ENCODE data around the gene NOG. TPM values are rescaled to one million over a fixed set of nuclear protein-coding genes. Genes with fewer than 3 reads are reported as not detected.

Gene NOG
- total RNA-seq, 1 experiment from 2014 or later = 0.73 TPM

DNA sequence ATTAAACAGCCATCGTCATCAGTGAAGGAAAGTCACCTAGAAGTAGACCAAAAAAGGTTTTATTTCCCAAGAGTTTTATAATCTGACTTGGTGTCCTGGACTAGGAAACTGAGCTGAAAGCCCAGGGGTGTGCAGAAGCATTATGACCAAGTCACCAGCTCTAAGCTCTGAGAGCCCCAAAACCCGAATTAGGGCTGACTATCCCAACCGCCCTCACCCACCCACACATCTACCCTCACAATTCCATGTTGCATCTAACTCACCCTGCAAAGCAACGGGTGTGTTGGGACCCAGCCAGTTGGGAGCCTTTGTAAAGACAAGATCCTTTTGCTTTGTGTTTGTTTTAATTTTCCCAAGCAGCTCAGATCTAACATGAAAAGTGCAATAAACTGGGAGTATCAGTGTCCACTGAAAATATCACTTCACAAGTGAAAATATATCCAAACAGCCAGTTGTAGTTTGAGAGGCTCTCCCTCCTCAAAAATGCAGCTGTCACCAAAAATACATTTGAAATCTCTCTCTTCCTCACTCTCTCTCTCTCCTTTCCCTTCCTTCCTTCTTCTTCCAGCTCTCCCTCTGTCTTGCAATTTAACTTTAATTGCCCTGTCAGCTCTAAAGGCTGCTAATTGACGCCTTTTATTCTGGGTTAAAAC is 16.2 kb upstream of the NOG start:
- H3K27me3 Mint-ChIP-seq (ENCODE audit: unreplicated experiment) = peaks cover 31% of the 10 kb centered on the region
- no TSS peak for BruUV-seq (replicated peaks)
- TF ChIP-seq, protein P1, sequence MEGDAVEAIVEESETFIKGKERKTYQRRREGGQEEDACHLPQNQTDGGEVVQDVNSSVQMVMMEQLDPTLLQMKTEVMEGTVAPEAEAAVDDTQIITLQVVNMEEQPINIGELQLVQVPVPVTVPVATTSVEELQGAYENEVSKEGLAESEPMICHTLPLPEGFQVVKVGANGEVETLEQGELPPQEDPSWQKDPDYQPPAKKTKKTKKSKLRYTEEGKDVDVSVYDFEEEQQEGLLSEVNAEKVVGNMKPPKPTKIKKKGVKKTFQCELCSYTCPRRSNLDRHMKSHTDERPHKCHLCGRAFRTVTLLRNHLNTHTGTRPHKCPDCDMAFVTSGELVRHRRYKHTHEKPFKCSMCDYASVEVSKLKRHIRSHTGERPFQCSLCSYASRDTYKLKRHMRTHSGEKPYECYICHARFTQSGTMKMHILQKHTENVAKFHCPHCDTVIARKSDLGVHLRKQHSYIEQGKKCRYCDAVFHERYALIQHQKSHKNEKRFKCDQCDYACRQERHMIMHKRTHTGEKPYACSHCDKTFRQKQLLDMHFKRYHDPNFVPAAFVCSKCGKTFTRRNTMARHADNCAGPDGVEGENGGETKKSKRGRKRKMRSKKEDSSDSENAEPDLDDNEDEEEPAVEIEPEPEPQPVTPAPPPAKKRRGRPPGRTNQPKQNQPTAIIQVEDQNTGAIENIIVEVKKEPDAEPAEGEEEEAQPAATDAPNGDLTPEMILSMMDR (IDR thresholded peaks at IDR 0.05; ENCODE audit: unreplicated experiment) = no peak
- DNase-seq = no peak
- no peaks in the 10 kb centered on the region for H3K4me1 Mint-ChIP-seq (ENCODE audit: low read depth, unreplicated experiment)
- no peaks in the 10 kb centered on the region for H3K36me3 Mint-ChIP-seq (ENCODE audit: insufficient read depth, unreplicated experiment)
- H3K4me3 Mint-ChIP-seq (ENCODE audit: low read depth, unreplicated experiment) = no peak overlapping the region
- no peaks in the 10 kb centered on the region for H3K9me3 Mint-ChIP-seq (ENCODE audit: low read depth, unreplicated experiment)
- intact Hi-C loops (cut with micrococcal nuclease; ENCODE audit: unreplicated experiment) = no loop called here
- no peak overlapping the region for H3K27ac Mint-ChIP-seq (ENCODE audit: unreplicated experiment)
- CTCF ChIA-PET = no interaction called here

DNA sequence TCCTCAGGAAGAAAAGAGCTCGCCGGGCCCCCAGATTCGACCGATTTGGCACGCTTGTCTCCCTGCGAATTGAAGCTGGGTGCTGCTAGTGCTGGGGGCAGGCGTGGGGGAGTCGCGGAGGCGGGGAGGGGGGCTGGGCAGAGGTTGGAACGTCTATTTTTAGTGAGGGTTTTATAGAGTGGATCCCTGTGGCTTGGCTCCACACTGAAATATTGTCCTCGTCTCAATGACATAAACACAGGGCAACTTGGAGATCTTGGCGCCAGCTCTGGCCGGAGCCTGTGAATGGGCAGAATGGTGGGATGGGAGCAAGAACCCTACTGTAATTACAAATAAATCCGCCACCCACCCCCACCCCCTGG is 15.7 kb upstream of the NOG start:
- no peak overlapping the region for H3K4me3 Mint-ChIP-seq (ENCODE audit: low read depth, unreplicated experiment)
- intact Hi-C loops (cut with micrococcal nuclease; ENCODE audit: unreplicated experiment) = no loop called here
- no peaks in the 10 kb centered on the region for H3K4me1 Mint-ChIP-seq (ENCODE audit: low read depth, unreplicated experiment)
- no peak for DNase-seq
- TF ChIP-seq, protein P1 (IDR thresholded peaks at IDR 0.05; ENCODE audit: unreplicated experiment) = no peak
- peaks cover 34% of the 10 kb centered on the region for H3K27me3 Mint-ChIP-seq (ENCODE audit: unreplicated experiment)
- no TSS peak for BruUV-seq (replicated peaks)
- H3K9me3 Mint-ChIP-seq (ENCODE audit: low read depth, unreplicated experiment) = no peaks in the 10 kb centered on the region
- CTCF ChIA-PET = interaction anchor here (0.7 kb wide), 1 partner anchor 1671 kb away, joined by 4 read pairs; no protein-coding TSS in a partner anchor
- no peak overlapping the region for H3K27ac Mint-ChIP-seq (ENCODE audit: unreplicated experiment)
- no peaks in the 10 kb centered on the region for H3K36me3 Mint-ChIP-seq (ENCODE audit: insufficient read depth, unreplicated experiment)

DNA sequence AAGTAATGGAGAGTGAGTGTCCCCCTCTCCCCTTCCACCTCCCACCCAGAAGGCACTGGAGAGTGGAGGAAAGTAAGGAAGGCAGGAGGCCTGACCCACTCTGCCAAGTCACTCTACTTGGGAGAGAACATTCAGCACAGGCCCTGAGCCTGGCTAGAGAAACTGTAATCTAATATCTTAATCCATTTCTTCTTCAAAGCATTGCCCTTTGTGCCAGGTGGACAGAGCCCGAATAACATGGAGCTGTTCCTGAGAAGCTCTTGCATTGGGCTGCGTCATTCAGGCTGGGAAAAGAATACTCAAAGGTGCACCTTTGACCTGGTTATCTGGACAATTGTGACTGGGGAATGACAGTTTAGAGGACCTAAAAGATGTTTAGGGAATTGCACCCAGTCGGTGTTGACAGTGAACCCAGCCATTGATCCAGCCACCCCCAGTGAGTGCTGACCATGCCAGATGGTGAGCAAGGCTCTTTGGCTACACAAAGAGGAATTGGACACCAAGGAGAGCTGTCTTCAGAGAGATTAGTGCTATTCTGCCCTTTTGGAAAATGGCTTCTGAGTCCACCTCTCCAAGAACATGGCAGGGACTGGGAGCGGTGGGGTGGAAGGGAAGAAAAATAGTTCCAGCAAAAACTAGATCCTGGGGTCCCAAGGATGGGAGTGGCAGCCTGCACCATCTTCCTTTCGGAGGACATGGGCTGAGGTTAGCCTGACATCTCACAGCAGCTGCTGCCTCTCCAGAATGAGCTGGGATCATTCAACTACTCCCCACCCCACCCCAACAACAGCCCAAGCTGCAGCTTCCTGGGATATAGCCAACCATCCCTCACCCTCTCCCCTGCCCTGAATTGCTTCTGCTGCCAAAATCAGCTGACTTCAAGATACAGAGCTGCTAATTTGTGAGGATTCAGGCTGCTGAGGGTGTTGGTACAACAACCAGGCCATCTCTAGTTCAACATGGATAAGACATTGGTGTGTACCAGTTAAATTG is 11.6 kb upstream of the NOG start:
- TF ChIP-seq, protein P1 (IDR thresholded peaks at IDR 0.05; ENCODE audit: unreplicated experiment) = no peak
- intact Hi-C loops (cut with micrococcal nuclease; ENCODE audit: unreplicated experiment) = no loop called here
- Mint-ChIP-seq H3K4me1 (ENCODE audit: low read depth, unreplicated experiment) (no peaks in the 10 kb centered on the region), H3K27me3 (ENCODE audit: unreplicated experiment) (peaks cover 66% of the 10 kb centered on the region), H3K27ac (ENCODE audit: unreplicated experiment) (no peak overlapping the region), H3K36me3 (ENCODE audit: insufficient read depth, unreplicated experiment) (no peaks in the 10 kb centered on the region), H3K4me3 (ENCODE audit: low read depth, unreplicated experiment) (no peak overlapping the region), H3K9me3 (ENCODE audit: low read depth, unreplicated experiment) (no peaks in the 10 kb centered on the region)
- BruUV-seq (replicated peaks) = no TSS peak
- no peak for DNase-seq
- CTCF ChIA-PET = no interaction called here

DNA sequence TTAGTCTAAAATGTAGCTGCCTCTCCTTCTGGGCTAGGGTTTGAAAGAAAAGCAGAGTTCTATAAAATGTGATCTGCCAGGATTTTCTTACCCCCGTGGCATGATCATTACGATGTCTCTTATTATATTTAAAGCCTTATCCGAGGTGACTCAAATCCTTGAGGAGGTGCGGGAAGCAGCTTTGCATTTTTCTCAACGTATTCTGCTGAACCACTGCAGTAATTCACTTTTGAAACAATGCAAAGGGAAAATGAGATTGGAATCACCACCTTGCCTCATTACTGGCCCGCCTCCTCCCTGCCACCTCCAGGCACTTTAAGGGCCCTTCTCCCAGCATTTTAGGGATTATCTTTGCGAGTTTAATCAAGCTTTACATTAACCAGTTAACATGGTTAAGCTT is 9.7 kb upstream of the NOG start:
- no TSS peak for BruUV-seq (replicated peaks)
- no peak overlapping the region for H3K4me3 Mint-ChIP-seq (ENCODE audit: low read depth, unreplicated experiment)
- H3K27ac Mint-ChIP-seq (ENCODE audit: unreplicated experiment) = no peak overlapping the region
- H3K36me3 Mint-ChIP-seq (ENCODE audit: insufficient read depth, unreplicated experiment) = no peaks in the 10 kb centered on the region
- intact Hi-C loops (cut with micrococcal nuclease; ENCODE audit: unreplicated experiment) = no loop called here
- TF ChIP-seq, protein P1 (IDR thresholded peaks at IDR 0.05; ENCODE audit: unreplicated experiment) = no peak
- H3K4me1 Mint-ChIP-seq (ENCODE audit: low read depth, unreplicated experiment) = no peaks in the 10 kb centered on the region
- no peak for DNase-seq
- no peaks in the 10 kb centered on the region for H3K9me3 Mint-ChIP-seq (ENCODE audit: low read depth, unreplicated experiment)
- CTCF ChIA-PET = no interaction called here
- peaks cover 84% of the 10 kb centered on the region for H3K27me3 Mint-ChIP-seq (ENCODE audit: unreplicated experiment)
